HL-60/S4 treated with phorbol 12-myristate 13-acetate at 8.2 ng/mL for 4 days and 3 days (cell line): ENCODE measurements around the gene PPP2R2D.
"Not testable (repeated sequence)": the region's sequence is repeated elsewhere in the genome, so short reads cannot be mapped to it uniquely, and the experiment has no call there.

ENCODE experiments used
- in situ Hi-C: fragments of 300-500 bp; cut with MboI; formaldehyde crosslinking; loops from 2 replicates; pipeline ENCODE4 v1.15.0; 2022; ENCODE audit warnings: low sequenced_read_pairs

PPP2R2D gene

GRCh38 chr10:131973160-131973951 lies 72.5 kb downstream of the PPP2R2D start:
- in situ Hi-C loops, result no loop called here

DNA sequence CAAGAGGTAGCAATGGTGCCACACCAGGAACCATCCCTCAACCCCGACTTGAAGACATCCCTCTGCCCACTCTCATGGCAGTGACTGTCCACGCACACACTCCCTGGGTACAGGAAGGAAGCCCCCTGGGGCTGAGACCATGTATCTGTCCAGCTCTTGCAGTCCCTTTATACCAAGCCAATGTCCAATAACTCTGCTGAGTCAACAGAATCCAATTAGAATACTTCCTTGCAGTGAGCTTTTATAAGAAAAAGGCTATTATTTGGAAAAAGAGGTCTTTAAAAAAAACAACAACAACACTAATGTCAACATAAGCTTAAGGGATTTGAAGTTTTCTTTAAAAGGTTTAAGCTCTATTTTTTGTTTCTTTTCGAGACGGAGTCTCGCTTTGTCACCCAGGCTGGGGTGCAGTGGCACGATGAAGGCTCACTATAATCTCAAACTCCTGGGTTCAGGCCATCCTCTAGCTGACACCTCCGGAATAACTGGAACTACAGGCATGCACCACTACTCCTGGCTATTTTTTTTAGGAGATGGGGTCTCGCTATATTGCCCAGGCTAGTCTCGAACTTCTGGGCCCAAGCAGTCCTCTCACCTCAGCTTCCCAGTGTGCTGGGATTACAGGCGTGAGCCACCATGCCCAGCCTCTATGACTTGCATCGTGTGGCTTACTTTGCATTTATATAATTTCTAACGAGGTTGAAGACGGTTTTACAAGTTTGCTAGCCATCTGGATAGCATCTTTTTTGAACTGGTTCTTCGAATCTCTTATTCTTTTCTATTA lies 73.4 kb downstream of the PPP2R2D start:
- in situ Hi-C loops, result no loop called here

DNA sequence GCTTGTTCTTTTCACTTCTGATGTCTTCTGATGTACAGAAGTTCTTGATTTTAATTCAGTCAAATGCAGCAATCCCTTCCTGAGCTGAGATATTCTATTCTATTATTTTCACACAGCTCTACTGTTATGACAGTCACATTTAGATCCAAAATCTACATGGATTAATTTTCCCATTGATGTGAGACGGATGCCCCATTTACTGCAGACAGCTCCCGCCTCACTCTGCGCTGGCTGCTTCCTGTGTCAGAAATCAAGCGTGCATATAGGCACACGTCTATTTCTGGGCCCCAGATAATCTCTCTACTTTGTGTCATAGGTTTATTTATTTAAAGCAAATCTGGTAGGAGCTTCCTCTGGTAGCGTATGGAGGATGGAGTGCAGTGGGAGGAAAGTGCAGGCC lies 74.2 kb downstream of the PPP2R2D start:
- in situ Hi-C loops, result no loop called here

DNA sequence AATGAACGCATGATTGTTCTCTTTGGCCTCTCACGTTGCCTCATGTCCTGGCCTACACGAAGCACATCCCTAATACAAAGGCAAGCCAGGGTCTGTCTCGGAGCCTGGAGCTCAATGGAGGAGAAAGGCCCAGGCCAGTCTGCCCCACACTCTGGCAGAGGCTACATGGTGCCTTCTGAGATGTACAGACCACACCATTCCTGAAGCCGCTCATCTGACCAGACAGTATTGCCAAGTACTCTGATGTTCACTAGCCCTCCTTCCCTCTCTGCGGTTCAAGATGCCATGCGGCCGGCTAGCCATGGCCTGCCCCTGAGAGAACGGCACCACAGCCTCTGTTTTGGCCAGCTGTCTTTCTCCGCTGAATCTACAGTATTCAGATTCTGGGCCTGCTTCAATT lies 75.0 kb downstream of the PPP2R2D start:
- in situ Hi-C loops, result no loop called here

GRCh38 chr10:131977323-131978096 lies 76.7 kb downstream of the PPP2R2D start:
- in situ Hi-C loops, result no loop called here

GRCh38 chr10:131978366-131978765 lies 77.6 kb downstream of the PPP2R2D start:
- in situ Hi-C loops, result no loop called here

GRCh38 chr10:131978851-131979250 lies 78.0 kb downstream of the PPP2R2D start:
- in situ Hi-C loops, result no loop called here

DNA sequence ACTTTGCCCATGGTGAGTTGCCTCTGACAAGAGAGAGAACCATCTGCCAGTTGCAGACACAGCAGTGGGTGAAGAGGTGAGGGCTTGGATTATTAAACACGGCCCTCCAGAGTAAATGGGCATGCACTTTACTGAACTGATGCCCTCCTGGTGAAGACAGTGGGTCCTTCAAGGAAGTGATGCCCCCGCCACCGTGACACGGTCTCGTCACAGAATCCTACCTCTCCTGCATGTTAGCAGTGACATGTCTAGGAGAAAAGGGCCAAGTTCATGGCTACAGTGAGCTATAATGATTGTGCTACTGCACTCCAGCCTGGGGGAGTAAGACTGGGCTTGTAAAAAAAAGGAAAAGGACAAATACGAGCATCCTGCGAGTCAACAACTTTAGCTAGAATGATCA lies 78.5 kb downstream of the PPP2R2D start:
- in situ Hi-C loops, result no loop called here

- in situ Hi-C loops, result no loop called here
These were observed 79.0 kb downstream of the PPP2R2D start for GRCh38 chr10:131979821-131980270.

GRCh38 chr10:131980321-131980720 lies 79.5 kb downstream of the PPP2R2D start:
- in situ Hi-C loops, result no loop called here

DNA sequence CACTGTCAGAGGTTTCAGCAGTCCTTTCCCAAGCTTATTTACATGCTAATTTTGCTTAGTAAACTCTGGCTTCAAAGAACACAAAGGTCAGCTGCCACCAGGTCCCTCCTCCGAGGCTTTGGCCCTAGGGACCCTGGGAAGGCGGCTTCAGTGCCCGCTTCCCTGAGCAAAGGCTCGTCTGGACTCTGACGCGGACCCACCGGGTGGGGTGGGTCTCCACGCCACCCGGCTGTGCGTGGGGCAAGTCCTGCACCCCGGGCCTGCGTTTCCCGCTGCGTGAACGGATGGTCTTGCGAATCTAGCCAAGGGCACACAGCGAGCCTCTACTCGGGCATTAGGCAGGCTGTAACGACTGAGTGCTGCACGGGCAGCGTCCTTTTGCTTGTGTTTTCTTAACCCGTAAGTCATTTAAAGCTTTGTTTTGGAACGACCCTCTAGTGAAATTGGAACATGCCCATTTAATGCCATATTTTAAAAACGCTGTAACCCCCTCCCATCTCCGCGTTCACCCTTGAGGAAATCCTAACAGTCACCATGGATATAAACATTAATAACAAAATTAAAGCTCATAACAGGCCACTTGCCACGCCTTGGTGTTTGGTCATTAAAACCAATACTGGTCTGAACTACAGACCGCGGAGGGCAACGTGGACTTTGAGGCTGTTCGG lies 80.1 kb downstream of the PPP2R2D start:
- in situ Hi-C loops, result no loop called here

DNA sequence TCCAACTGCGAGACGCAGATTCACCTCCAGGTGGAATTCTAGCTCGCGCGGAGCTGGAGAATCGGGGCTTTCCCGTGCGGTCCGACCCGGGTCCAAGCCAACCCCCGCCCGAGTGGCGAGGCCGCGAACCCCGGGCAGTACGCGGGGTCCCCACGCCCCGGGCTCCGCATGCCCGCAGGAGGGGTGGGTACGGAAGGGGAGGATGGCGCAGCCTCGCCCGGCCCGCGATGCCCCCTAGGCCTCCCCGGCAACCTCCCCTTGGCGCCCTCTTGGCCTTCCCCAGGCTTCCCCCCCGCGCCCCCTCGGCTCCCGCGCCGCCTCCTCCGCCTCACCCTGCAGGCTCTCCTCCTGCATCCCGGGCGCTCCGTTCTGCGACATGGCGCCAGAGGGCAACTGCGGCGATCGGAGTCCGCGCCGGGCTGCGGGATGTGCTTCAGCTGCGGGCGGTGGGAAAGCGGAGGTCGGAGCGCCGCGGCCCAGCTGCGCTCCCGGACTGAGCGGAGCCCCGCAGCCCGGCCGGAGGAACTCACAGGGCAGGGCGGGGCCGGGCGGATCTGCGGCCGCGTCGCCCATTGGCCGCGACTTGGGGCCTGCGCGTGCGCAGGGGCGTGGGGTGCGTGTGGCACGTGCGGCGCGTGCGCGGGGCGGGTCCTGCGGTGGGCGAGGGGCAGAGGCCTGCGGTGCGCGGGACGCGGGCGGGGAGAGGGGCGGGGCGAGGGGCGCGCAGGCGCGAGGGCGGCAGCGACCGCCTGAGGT lies 80.8 kb downstream of the PPP2R2D start, which contains the start of gene BNIP3:
BNIP3 (minus strand) TSS at position 495 of the 756 bp plus-strand sequence; CDS start at position 378, 117 bp downstream.
- in situ Hi-C loops, result no loop called here

DNA sequence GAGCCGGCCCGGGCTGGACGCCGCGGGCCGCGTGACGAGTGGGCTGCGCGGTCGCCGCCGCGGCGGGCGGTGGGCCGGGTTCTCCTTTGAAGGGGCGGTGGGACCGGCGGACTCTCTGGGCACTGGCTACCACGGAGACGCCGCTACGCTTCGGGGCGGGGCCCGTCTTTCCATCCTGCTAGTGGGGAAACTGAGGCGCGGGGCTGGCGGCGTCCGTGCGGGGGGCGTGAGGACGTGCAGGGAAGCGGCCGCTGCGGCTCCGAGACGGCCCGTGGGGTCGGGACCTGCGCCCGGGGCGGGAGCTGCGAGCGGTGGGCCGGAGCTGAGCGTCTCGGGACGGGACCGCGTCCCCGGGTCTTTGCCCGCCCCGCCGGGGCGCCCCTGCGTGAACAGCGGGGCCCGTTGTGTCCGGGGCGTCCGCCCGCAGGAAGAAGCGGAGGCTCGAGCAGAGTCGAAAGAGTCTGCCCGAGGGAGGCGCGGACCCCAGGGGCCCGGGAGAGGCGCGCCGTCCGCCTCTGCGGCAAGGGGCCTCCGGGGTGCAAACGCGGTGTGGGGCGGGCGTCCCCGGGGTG lies 81.5 kb downstream of the PPP2R2D start:
- in situ Hi-C loops, result no loop called here

DNA sequence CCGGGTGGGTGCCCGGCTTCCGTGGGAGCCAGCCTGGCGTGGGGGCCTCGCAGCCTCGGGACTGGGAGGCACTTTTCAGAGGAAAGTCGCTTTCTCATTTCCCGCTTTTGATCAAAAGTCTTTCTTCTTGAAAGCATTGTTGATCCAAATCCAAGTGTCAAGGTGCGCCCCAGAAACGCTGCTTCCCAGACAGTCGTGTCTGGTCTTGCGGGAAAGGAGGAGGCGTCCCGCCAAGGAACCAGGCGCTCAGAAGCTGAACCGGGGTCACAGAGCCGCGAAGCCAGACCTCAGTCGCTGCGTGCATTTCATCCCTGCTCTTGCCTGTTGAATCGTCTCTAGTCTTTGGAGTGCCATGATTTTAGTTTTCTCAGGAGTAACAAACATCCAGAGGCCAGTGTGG lies 82.0 kb downstream of the PPP2R2D start:
- in situ Hi-C loops, result no loop called here

DNA sequence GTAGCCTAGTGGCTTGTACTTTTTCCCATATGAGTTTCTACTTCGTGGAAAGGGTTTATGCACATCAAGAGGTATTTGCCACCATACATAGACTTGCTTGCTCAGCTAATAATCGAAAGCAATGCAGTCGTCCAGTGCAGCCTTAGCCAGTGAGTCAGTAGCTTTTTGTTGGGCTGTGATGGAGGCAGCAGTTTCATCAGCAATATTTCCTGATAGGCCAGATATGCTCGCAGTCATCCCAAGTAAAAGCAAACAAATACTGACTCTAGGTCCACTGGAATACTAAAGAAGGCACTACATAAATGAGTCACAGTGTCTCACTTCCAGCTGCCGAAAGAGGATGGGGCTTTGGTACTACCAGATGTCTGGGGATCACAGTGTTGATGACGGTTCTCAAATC lies 83.0 kb downstream of the PPP2R2D start:
- in situ Hi-C loops, result no loop called here

DNA sequence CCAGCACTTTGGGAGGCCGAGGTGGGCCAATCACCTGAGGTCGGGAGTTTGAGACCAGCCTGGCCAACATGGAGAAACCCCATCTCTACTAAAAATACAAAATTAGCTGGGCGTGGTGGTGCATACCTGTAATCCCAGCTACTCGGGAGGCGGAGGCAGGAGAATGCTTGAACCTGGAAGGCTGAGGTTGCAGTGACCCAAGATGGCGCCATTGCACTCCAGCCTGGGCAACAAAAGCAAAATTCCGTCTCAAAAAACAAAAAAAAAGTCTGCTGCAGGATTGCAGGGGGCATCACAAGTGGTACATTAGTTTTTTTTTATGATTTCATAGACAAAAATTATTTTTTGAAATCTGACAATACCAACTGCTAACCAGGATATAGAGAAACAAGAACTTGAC lies 86.0 kb downstream of the PPP2R2D start:
- in situ Hi-C loops, result not testable (repeated sequence)

DNA sequence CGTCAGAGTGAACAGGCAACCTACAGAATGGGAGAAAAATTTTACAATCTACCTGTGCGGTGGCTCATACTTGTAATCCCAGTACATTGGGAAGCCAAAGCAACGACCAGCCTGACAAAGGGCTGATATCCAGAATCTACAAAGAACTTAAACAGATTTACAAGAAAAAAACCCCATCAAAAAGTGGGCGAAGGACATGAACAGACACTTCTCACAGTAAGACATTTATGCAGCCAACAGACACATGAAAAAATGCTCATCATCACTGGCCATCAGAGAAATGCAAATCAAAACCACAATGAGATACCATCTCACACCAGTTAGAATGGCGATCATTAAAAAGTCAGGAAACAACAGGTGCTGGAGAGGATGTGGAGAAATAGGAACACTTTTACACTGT lies 86.5 kb downstream of the PPP2R2D start:
- in situ Hi-C loops, result not testable (repeated sequence)

DNA sequence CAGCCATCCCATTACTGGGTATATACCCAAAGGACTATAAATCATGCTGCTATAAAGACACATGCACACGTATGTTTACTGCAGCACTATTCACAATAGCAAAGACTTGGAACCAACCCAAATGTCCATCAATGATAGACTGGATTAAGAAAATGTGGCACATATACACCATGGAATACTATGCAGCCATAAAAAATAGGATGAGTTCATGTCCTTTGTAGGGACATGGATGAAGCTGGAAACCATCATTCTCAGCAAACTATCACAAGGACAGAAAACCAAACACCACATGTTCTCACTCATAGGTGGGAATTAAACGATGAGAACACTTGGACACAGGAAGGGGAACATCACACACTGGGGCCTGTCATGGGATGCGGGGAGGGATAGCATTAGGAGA lies 87.0 kb downstream of the PPP2R2D start:
- in situ Hi-C loops, result not testable (repeated sequence)

DNA sequence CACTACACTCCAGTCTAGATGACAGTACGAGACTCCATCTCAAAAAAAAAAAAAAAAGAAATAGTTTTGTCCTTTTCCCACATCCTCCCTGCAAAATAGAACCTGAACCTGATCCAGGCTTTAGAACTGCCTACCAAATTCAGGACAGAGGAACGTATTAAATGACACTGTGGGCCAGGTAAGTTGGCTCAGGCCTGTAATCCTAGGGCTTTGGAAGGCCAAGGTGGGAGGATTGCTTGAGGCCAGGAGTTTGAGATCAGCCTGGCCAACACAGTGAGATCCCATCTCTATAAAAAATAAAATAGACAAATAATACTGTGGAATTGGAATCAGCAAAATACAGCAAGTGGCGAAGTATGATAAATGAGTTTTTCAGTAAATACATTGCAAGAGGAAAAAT lies 90.9 kb downstream of the PPP2R2D start:
- in situ Hi-C loops, result no loop called here

DNA sequence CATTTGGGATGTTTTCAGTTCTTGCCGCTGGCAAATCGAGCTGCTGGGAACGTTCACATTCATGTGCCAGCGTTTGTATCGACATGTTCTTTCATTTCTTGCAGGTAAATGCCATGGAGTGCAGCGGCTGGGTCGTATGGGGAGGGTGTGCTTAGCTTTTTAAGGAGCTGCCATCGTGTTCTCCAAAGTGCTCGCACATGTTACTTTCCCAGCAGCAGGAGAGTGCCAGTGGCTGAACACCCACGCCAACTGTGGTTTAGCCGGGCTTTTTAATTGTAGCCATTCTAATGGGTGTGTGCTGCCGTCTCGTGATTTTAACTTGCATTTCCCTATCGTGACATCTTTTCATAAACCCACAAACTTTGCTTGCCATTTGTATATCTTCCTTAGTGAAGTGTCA lies 92.5 kb downstream of the PPP2R2D start:
- in situ Hi-C loops, result no loop called here
